Loucy (cell line): ENCODE results near the gene HGFAC.
A peak's percentile ranks its signal among the peaks of the same experiment; 100 is the strongest.

ENCODE experiments used
- H2AFZ ChIP-seq: fragments of 200-600 bp; sonication (generic); 2 replicates; pipeline ENCODE4 v1.6.0; 2016; ENCODE audit warnings: antibody characterized with exemption, mild to moderate bottlenecking, low read length, moderate library complexity
- H3F3A ChIP-seq: fragments of 200-600 bp; 2 replicates; pipeline ENCODE4 v1.6.0; 2016; ENCODE audit warnings: antibody characterized with exemption, low read depth, mild to moderate bottlenecking
- H3K27me3 ChIP-seq: fragments of 200-600 bp; sonication (generic); 2 replicates; pipeline ENCODE4 v1.6.1; 2014; ENCODE audit warnings: low read length, mild to moderate bottlenecking; ENCODE audit not compliant: insufficient read depth, poor library complexity, severe bottlenecking
- H3K36me3 ChIP-seq: fragments of 200-600 bp; sonication (generic); 2 replicates; pipeline ENCODE4 v1.6.1; 2016; ENCODE audit warnings: low read length; ENCODE audit not compliant: insufficient read depth
- H3K4me1 ChIP-seq: fragments of 200-600 bp; sonication (generic); 2 replicates; pipeline ENCODE4 v1.5.1; 2014; ENCODE audit warnings: low read length, mild to moderate bottlenecking; ENCODE audit not compliant: insufficient read depth, poor library complexity, severe bottlenecking
- H3K4me2 ChIP-seq: fragments of 200-600 bp; sonication (generic); 2 replicates; pipeline ENCODE4 v1.6.0; 2014; ENCODE audit warnings: antibody characterized with exemption, low read length, low read depth, mild to moderate bottlenecking; ENCODE audit not compliant: poor library complexity, severe bottlenecking
- H3K4me3 ChIP-seq: fragments of 200-600 bp; sonication (generic); 2 replicates; pipeline ENCODE4 v1.5.1; 2014; ENCODE audit warnings: low read length, mild to moderate bottlenecking, mixed read lengths; ENCODE audit not compliant: poor library complexity, severe bottlenecking
- H3K79me2 ChIP-seq: fragments of 200-600 bp; sonication (generic); 2 replicates; pipeline ENCODE4 v1.6.1; 2014; ENCODE audit warnings: low read length; ENCODE audit not compliant: insufficient read depth
- H3K9ac ChIP-seq: fragments of 200-600 bp; sonication (generic); 2 replicates; pipeline ENCODE4 v1.6.0; 2014; ENCODE audit warnings: mild to moderate bottlenecking, low read depth, low read length, moderate library complexity; ENCODE audit not compliant: poor library complexity, severe bottlenecking
- H3K9me2 ChIP-seq: fragments of 200-600 bp; sonication (generic); replicated peaks from 2 replicates; pipeline ENCODE4 v1.6.1; 2016; ENCODE audit warnings: low read depth, low read length, mixed read lengths
- H3K9me3 ChIP-seq: fragments of 200-600 bp; sonication (generic); 2 replicates; pipeline ENCODE4 v1.6.1; 2014; ENCODE audit warnings: mild to moderate bottlenecking, antibody characterized with exemption, low read length, low read depth; ENCODE audit not compliant: insufficient read depth
- H4K20me1 ChIP-seq: fragments of 200-600 bp; sonication (generic); 2 replicates; pipeline ENCODE4 v1.6.0; 2014; ENCODE audit warnings: antibody characterized with exemption, low read length, mild to moderate bottlenecking; ENCODE audit not compliant: insufficient read depth, poor library complexity, severe bottlenecking
- EZH2phosphoT487 ChIP-seq: fragments of 200-600 bp; IDR thresholded peaks from 2 replicates; pipeline ENCODE4 v1.6.1; 2018; ENCODE audit warnings: antibody characterized with exemption, mild to moderate bottlenecking, moderate library complexity, borderline replicate concordance
- TF ChIP-seq, protein P1 (sequence below): fragments of 200-600 bp; sonication (generic); conservative IDR thresholded peaks from 2 replicates; pipeline ENCODE4 v1.5.1; 2014; ENCODE audit warnings: mild to moderate bottlenecking, antibody characterized with exemption, low read length

Gene HGFAC

DNA sequence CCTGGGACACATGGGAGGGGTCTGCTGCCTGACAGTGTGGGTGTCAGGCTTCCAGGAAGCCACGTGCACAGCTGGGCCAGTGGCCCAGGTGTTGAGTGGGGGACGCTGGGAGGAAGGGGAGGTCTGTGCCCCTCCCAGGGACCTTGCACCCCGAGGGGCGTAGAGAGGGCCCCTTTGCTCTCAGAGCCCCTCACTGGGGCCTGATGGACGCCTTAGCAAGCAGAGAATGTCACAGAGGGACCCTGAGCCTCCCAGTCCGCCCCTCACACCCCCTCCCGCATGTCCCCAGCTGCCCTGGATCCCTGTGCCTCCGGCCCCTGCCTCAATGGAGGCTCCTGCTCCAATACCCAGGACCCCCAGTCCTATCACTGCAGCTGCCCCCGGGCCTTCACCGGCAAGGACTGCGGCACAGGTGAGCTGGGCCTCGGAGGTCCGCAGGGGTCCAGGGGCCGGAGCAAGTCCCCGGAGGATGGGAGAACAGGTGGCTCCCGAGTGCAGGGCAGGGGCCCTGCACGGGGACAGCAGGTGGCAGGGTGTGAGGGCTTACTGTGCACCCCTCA is 2.1 kb downstream of the HGFAC start:
- no peaks in the 10 kb centered on the region for H3K36me3 ChIP-seq
- H3K27me3 ChIP-seq, result no peaks in the 10 kb centered on the region
- H3F3A ChIP-seq, result no peaks in the 10 kb centered on the region
- H3K9me2 ChIP-seq, result no peaks in the 10 kb centered on the region
- H3K4me3 ChIP-seq, result no peak overlapping the region
- no peak overlapping the region for H3K9ac ChIP-seq
- H4K20me1 ChIP-seq, result no peaks in the 10 kb centered on the region
- H3K4me2 ChIP-seq, result no peak overlapping the region
- TF ChIP-seq, protein P1, sequence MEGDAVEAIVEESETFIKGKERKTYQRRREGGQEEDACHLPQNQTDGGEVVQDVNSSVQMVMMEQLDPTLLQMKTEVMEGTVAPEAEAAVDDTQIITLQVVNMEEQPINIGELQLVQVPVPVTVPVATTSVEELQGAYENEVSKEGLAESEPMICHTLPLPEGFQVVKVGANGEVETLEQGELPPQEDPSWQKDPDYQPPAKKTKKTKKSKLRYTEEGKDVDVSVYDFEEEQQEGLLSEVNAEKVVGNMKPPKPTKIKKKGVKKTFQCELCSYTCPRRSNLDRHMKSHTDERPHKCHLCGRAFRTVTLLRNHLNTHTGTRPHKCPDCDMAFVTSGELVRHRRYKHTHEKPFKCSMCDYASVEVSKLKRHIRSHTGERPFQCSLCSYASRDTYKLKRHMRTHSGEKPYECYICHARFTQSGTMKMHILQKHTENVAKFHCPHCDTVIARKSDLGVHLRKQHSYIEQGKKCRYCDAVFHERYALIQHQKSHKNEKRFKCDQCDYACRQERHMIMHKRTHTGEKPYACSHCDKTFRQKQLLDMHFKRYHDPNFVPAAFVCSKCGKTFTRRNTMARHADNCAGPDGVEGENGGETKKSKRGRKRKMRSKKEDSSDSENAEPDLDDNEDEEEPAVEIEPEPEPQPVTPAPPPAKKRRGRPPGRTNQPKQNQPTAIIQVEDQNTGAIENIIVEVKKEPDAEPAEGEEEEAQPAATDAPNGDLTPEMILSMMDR, result no peak
- no peak for TF ChIP-seq EZH2phosphoT487
- no peaks in the 10 kb centered on the region for H3K4me1 ChIP-seq
- H3K9me3 ChIP-seq, result no peaks in the 10 kb centered on the region
- H2AFZ ChIP-seq, result peak overlapping the region; percentile 10; the same call in 1 of the 2 replicates
- H3K79me2 ChIP-seq, result no peaks in the 10 kb centered on the region

DNA sequence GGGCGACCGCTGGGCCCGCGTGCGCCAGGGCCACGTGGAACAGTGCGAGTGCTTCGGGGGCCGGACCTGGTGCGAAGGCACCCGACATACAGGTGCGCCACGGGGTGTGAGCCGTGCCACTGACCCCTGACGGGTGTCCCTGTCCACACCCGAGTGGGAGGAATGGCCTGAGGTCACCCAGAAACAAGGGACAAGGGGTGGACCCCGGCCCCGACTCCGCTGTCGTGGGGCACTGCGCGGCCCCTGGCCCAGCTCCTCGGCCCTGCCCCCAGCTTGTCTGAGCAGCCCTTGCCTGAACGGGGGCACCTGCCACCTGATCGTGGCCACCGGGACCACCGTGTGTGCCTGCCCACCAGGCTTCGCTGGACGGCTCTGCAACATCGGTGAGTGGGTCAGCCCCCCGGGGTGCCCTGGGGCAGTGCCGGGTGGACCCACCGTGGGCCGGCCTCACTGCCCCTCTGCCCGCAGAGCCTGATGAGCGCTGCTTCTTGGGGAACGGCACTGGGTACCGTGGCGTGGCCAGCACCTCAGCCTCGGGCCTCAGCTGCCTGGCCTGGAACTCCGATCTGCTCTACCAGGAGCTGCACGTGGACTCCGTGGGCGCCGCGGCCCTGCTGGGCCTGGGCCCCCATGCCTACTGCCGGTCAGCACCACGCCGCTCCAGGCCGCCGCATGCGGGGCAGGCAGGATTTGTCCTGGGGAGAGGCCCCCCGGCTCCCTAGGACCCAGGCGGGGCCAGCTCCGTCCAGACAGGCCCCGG is 2.8 kb downstream of the HGFAC start:
- Histone ChIP-seq H3K36me3 (no peaks in the 10 kb centered on the region), H4K20me1 (no peaks in the 10 kb centered on the region), H3K4me2 (no peak overlapping the region), H2AFZ (no peak overlapping the region), H3K9me2 (no peaks in the 10 kb centered on the region), H3K4me1 (no peaks in the 10 kb centered on the region), H3K27me3 (no peaks in the 10 kb centered on the region), H3K79me2 (no peaks in the 10 kb centered on the region), H3F3A (no peaks in the 10 kb centered on the region), H3K9ac (no peak overlapping the region), H3K4me3 (no peak overlapping the region), H3K9me3 (no peaks in the 10 kb centered on the region)
- no peak for TF ChIP-seq EZH2phosphoT487
- TF ChIP-seq, protein P1, result no peak

DNA sequence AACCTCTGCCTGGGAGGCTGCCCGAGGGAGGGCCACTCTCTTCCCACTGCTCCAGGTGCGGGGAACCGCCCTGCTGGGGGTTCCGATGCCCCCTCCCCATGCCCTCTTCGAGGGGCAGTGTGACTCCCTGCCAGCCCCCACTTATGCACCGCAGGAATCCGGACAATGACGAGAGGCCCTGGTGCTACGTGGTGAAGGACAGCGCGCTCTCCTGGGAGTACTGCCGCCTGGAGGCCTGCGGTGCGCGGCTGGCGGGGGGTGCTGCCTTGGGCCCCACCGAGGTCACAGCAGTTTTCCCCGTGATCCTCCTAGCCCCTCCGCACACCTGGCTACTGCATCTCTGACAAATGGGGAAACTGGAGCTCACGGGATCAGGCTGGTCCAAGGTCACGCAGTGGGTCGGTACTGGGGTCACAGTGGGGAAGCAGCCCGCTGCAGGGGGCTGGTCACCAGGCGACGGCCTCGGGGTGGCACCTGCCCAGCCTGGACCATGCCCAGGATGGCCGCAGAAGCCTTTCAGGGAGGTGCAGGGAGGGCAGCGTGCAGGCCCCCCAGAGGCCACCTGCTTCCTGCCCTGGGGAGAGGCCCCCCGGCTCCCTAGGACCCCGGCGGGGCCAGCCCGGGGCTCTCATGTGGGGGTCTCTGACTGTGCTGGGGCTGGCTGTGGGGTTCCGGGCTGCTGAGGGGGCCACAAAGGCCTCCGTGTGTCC is 3.5 kb downstream of the HGFAC start:
- Histone ChIP-seq H3K4me1 (no peaks in the 10 kb centered on the region), H3K36me3 (no peaks in the 10 kb centered on the region), H3K27me3 (no peaks in the 10 kb centered on the region), H3K9me3 (no peaks in the 10 kb centered on the region), H4K20me1 (no peaks in the 10 kb centered on the region), H3K9me2 (no peaks in the 10 kb centered on the region), H3K9ac (no peak overlapping the region), H3K4me2 (no peak overlapping the region), H3F3A (no peaks in the 10 kb centered on the region), H3K4me3 (no peak overlapping the region), H3K79me2 (no peaks in the 10 kb centered on the region), H2AFZ (no peak overlapping the region)
- TF ChIP-seq EZH2phosphoT487, result no peak
- TF ChIP-seq, protein P1, result no peak
